Loucy (cell line): Measurements from ENCODE around the gene DDR1.

Experiments
- EZH2phosphoT487 ChIP-seq: fragments of 200-600 bp; IDR thresholded peaks from 2 replicates; pipeline ENCODE4 v1.6.1; 2018; ENCODE audit warnings: antibody characterized with exemption, mild to moderate bottlenecking, moderate library complexity, borderline replicate concordance
- TF ChIP-seq, protein P1 (sequence below): fragments of 200-600 bp; sonication (generic); conservative IDR thresholded peaks from 2 replicates; pipeline ENCODE4 v1.5.1; 2014; ENCODE audit warnings: mild to moderate bottlenecking, antibody characterized with exemption, low read length

- TF ChIP-seq, protein P1, sequence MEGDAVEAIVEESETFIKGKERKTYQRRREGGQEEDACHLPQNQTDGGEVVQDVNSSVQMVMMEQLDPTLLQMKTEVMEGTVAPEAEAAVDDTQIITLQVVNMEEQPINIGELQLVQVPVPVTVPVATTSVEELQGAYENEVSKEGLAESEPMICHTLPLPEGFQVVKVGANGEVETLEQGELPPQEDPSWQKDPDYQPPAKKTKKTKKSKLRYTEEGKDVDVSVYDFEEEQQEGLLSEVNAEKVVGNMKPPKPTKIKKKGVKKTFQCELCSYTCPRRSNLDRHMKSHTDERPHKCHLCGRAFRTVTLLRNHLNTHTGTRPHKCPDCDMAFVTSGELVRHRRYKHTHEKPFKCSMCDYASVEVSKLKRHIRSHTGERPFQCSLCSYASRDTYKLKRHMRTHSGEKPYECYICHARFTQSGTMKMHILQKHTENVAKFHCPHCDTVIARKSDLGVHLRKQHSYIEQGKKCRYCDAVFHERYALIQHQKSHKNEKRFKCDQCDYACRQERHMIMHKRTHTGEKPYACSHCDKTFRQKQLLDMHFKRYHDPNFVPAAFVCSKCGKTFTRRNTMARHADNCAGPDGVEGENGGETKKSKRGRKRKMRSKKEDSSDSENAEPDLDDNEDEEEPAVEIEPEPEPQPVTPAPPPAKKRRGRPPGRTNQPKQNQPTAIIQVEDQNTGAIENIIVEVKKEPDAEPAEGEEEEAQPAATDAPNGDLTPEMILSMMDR: no peak
- TF ChIP-seq EZH2phosphoT487: no peak
Observed at GRCh38 chr6:30889921-30890645, 5.8 kb downstream of the DDR1 start.
